ENCODE results near the gene NRXN3.

Gene NRXN3

GRCh38 chr14:79281244-79282152, 1111.3 kb downstream of the NRXN3 start:
- DNase-seq (ENCODE audit: low read depth in 2 of 2), result no peak

DNA sequence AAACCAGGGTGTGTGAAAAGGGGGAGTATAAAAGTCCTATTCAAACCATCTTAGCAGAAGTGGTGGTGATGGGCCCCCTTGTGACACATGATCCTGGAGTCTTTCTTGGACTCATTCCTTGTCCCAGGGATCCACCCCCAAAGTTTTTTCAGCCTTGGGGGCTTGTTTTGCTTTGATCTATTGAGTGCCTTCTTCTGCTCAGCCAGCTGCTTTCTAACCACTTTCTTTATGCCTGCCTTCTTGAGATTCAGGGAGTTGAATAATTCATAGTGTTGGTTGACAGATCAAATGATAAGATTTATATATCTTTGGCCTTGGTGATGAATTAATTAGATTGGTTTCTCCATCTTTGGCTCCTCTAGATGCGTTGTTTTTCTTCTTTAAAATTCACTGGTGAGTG, 1114.4 kb downstream of the NRXN3 start:
- no peak for DNase-seq (ENCODE audit: low read depth in 2 of 2)

DNA sequence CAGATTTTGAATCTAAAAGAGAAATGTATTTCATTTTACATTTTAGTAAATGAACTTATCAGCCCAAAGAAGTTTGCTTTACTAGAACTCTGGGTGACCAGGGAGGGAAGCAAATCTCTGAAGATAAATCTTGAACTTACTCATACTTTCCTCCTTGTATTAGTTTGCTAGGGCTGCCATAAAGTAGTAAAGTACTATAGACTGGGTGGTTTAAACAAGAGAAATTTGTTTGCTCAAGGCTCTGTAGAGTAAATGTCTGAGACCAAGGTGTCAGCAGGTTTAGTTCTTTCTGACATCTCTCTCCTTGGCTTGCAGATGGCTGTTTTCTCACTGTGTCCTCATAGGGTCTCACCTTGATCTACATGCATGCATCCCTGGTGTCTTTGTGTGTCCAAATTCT, 1115.1 kb downstream of the NRXN3 start:
- no peak for DNase-seq (ENCODE audit: low read depth in 2 of 2)

DNA sequence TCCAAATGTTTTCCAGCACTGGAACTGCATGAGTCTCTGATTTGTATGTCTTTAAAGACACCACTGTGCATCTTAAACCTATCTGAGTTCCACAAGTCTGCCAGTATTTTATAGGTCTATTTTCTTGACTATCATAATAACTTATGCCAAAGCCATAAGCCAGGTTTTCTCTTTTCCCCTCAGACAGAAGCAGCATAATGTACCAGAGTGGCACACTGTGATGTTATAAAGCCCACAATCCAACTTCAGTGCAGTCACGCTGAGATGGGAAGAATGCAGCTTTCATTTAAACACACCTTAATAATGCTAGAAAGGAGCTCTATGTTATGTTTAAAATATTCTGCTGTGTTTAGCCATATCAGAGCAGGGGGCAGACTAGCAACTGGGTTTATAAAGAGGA, 1117.8 kb downstream of the NRXN3 start:
- DNase-seq (ENCODE audit: low read depth in 2 of 2), result no peak

DNA sequence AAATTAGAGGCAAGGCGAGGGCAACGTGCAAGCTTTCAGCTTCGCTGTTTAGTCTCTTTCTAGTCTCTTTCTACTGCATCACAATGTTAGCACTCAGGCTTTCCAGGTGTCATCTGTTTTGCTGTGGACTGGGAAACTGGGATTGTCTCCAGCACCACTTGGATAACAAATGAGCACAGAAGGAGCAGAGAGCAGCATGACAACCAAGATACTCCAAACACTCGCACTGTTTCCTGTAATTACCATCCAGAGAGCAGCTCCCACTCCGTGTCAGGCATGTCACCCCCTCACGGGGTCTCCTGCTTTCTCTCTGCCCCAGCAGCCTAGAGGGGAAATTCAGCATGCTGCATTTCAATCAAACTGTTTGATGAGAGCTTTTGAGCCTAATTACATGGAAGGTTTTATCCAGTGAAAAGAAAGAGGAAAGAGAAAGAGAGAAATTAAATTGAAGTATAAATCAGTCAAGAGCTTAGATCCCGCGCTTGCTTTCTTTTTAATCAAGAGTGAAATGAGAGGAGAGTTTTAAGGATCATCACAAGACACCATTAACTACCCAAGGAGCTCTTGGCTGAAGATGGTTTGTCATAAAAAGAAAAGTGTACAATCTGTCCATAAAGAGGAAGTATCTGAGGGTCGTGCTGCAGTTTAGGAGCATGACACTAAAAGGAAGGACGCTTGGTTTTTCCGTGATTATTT, 1123.5 kb downstream of the NRXN3 start:
- DNase-seq (ENCODE audit: low read depth in 2 of 2), result no peak

DNA sequence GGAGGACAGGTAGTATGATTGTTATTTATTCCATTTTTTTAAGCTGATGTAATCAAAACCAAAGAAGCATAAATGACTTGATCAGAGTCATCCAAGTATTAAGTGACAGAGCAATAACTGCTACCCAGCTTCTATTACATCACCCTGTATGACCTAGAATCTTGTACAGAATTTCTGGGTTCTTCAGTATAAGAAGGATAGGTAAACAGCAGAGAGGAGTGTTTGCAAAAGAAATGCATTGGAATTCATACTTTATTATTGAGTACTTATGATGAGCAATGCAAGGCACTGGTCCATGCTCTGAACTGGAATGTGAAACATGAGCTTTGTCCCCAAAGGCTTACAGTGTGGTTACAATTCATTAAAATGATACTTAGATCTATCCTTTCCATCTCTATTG, 1124.3 kb downstream of the NRXN3 start:
- no peak for DNase-seq (ENCODE audit: low read depth in 2 of 2)

- DNase-seq (ENCODE audit: low read depth in 2 of 2), result no peak
Observed at GRCh38 chr14:79295385-79295784, 1125.2 kb downstream of the NRXN3 start.

- DNase-seq (ENCODE audit: low read depth in 2 of 2), result no peak
Observed at GRCh38 chr14:79298373-79298772, 1128.2 kb downstream of the NRXN3 start.

GRCh38 chr14:79299162-79299561, 1129.0 kb downstream of the NRXN3 start:
- DNase-seq (ENCODE audit: low read depth in 2 of 2), result no peak

- DNase-seq (ENCODE audit: low read depth in 2 of 2), result no peak
Observed at GRCh38 chr14:79304279-79304678, 1134.1 kb downstream of the NRXN3 start.

- DNase-seq (ENCODE audit: low read depth in 2 of 2), result no peak
Observed at GRCh38 chr14:79306546-79306945, 1136.4 kb downstream of the NRXN3 start.

GRCh38 chr14:79318371-79318770, 1148.2 kb downstream of the NRXN3 start:
- no peak for DNase-seq (ENCODE audit: low read depth in 2 of 2)

GRCh38 chr14:79320561-79320960, 1150.4 kb downstream of the NRXN3 start:
- no peak for DNase-seq (ENCODE audit: low read depth in 2 of 2)

GRCh38 chr14:79321070-79321469, 1150.9 kb downstream of the NRXN3 start:
- DNase-seq (ENCODE audit: low read depth in 2 of 2), result no peak

DNA sequence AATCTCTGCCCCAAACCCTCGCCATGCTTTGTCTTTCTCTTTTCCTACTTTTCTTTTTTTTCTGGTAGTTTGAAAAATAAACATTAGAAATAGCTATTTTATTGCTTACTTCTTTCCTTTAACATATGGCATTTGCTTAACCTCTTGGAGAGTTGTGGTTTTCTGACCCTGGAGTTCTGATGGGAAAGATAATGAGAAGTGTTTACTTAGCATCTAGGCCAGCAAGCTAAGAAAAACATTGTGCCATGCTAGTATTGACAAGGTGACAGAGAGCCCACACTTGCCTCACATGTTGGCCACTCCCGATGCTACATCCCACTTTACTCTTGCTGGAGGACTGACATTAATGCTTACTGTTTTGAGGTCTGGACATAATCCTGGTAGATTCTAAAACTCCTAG, 1154.9 kb downstream of the NRXN3 start:
- no peak for DNase-seq (ENCODE audit: low read depth in 2 of 2)

GRCh38 chr14:79325557-79325956, 1155.4 kb downstream of the NRXN3 start:
- no peak for DNase-seq (ENCODE audit: low read depth in 2 of 2)

DNA sequence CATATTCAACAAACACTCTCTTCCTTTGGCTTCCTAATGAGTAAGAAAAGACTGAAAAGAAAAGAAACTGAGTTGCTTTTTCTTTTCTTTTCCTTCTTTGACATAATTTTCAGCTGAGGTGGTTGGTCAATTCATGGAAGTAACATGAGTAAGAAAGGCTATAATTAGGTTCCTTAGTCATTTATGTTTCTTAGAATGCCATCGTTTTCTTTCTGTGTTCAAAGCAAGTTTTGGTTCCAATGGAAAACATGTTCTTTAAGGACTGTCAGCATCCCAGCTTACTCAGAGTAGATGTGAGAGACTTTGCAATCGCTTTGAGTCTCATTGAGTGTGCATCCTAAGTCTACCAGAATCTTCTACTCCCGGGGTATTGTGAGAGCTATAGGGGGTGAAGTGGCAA, 1158.7 kb downstream of the NRXN3 start:
- no peak for DNase-seq (ENCODE audit: low read depth in 2 of 2)

DNA sequence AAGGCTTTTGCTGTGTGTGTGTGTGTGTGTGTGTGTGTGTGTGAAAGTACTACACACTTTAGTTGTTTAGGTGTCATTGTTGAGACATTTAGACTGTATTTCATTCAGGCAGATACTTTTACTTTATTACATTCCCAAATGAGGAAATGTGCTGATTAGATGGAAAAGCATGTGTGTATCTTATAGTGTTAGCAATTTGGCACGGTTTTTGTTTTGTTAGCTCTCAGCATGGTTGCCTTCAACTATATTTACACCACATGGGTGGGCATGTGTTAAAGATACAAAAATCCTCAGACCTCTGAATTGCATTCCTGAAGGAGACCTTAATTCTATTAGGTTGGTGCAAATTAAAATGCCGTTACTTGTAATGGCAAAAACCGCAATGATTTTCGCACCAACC, 1161.7 kb downstream of the NRXN3 start:
- DNase-seq (ENCODE audit: low read depth in 2 of 2), result no peak

GRCh38 chr14:79332504-79333197, 1162.5 kb downstream of the NRXN3 start:
- no peak for DNase-seq (ENCODE audit: low read depth in 2 of 2)

- no peak for DNase-seq (ENCODE audit: low read depth in 2 of 2)
Observed at GRCh38 chr14:79333198-79333546, 1163.0 kb downstream of the NRXN3 start.

- DNase-seq (ENCODE audit: low read depth in 2 of 2), result no peak
Observed at GRCh38 chr14:79334272-79334671, 1164.1 kb downstream of the NRXN3 start.

DNA sequence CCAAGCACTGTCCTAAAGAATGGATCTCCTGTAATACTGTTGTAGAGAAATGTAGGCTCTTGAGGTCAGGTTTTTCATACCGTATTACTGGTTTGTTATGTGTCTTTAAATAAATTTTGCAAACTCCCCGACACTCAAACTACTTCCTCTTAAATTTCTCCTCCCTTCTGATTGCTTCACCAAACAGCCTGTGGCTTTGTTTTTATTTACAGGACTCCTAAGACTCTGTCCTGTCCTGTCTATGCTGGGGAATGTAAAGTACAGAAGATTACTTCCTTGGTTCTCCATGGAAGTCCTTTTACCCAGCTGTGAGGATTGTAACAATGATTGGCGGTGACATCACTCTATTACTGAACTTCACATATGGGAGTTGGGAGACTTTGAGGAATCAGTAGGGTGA, 1167.6 kb downstream of the NRXN3 start:
- DNase-seq (ENCODE audit: low read depth in 2 of 2), result no peak

DNA sequence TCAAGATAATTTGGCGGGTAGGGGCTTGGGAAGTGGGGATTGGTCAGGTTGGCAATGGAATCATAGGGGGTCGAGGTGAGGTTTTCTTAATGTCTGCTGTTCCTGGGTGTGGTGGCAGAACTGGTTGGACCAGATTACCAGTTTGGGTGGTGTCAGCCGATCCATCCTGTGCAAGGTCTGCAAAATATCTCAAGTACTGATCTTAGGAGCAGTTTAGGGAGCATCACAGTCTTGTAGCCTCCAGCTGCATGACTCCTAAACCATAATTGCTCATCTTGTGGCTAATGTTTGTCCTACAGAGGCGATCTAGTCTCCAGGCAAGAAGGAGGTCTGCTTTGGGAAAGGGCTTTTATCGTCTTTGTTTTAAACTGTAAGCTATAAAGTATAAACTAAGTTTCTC, 1172.8 kb downstream of the NRXN3 start:
- DNase-seq (ENCODE audit: low read depth in 2 of 2), result no peak
